OCI-LY3 (cell line): Measurements from ENCODE around the gene RFC3.

Experiments used
- EZH2phosphoT487 ChIP-seq: fragments of 200-600 bp; shearing (Covaris generic); IDR thresholded peaks from 2 replicates; pipeline ENCODE4 v1.6.1; 2018; ENCODE audit warnings: antibody characterized with exemption, mixed run types, low read depth
- TF ChIP-seq, protein P1 (sequence below): fragments of 200-600, 300-600 bp; sonication (generic); IDR thresholded peaks from 2 replicates; pipeline ENCODE4 v1.5.1; 2014; ENCODE audit warnings: antibody characterized with exemption, low read length, low read depth

GRCh38 chr13:33775339-33776108, 42.4 kb upstream of the RFC3 start:
- TF ChIP-seq, protein P1, sequence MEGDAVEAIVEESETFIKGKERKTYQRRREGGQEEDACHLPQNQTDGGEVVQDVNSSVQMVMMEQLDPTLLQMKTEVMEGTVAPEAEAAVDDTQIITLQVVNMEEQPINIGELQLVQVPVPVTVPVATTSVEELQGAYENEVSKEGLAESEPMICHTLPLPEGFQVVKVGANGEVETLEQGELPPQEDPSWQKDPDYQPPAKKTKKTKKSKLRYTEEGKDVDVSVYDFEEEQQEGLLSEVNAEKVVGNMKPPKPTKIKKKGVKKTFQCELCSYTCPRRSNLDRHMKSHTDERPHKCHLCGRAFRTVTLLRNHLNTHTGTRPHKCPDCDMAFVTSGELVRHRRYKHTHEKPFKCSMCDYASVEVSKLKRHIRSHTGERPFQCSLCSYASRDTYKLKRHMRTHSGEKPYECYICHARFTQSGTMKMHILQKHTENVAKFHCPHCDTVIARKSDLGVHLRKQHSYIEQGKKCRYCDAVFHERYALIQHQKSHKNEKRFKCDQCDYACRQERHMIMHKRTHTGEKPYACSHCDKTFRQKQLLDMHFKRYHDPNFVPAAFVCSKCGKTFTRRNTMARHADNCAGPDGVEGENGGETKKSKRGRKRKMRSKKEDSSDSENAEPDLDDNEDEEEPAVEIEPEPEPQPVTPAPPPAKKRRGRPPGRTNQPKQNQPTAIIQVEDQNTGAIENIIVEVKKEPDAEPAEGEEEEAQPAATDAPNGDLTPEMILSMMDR: no peak
- no peak for TF ChIP-seq EZH2phosphoT487
